Gastroesophageal sphincter (tissue), 4 donors: ENCODE data around the gene CTH. TPM values are rescaled to one million over a fixed set of nuclear protein-coding genes. Genes with fewer than 3 reads are reported as not detected.
A peak's percentile ranks its signal among the peaks of the same experiment; 100 is the strongest.

Source experiments
- ATAC-seq: fragments of 150-250 bp; one replicate; pipeline ENCODE4 v1.9.1; 2016; ENCODE audit warnings: mild to moderate bottlenecking, moderate library complexity
- H3K27ac ChIP-seq, 4 donors: fragments of 200-600 bp; sonication (generic) in 3 of 4; 1 replicate in 3 of 4; 2 replicates in 1 of 4; pipeline ENCODE4 v1.5.1; 2016 to 2019
- H3K27me3 ChIP-seq: fragments of 200-600 bp; sonication (generic); one replicate; pipeline ENCODE4 v1.5.1; 2019
- H3K36me3 ChIP-seq, 2 donors: fragments of 200-600 bp; sonication (generic); one replicate each; pipeline ENCODE4 v1.5.1; 2019; ENCODE audit warnings: control low read depth in 1 of 2
- H3K4me1 ChIP-seq, 3 donors: fragments of 200-600 bp; sonication (generic); 1 replicate in 2 of 3; 2 replicates in 1 of 3; pipeline ENCODE4 v1.5.1; 2016 to 2019; ENCODE audit warnings: control low read depth in 2 of 3
- H3K4me3 ChIP-seq, 2 donors: fragments of 200-600 bp; sonication (generic); one replicate each; pipeline ENCODE4 v1.5.1; 2019; ENCODE audit warnings: mild to moderate bottlenecking in 1 of 2, moderate library complexity in 1 of 2
- H3K9me3 ChIP-seq, 3 donors: fragments of 200-600 bp; sonication (generic); one replicate each; pipeline ENCODE4 v1.5.1; 2017 to 2019; ENCODE audit warnings: control low read depth in 2 of 3
- CTCF ChIP-seq, 4 experiments: fragments of 200-600 bp in 2 of 4; fragments of 450-650 bp in 2 of 4; sonication (generic) in 1 of 4; IDR thresholded peaks; one replicate each; pipeline ENCODE4 v1.5.1; 2017 to 2019; ENCODE audit warnings: antibody characterized with exemption in 4 of 4, mild to moderate bottlenecking in 2 of 4, moderate library complexity in 2 of 4
- EP300 ChIP-seq: sonication (generic); formaldehyde crosslinking; IDR thresholded peaks from one replicate; pipeline ENCODE4 v1.6.1; 2017; ENCODE audit warnings: antibody characterized with exemption, mild to moderate bottlenecking
- POLR2A ChIP-seq, 2 donors: fragments of 450-650 bp; IDR thresholded peaks; one replicate each; pipeline ENCODE4 v1.6.1; 2017; ENCODE audit warnings: antibody characterized with exemption in 2 of 2, mild to moderate bottlenecking in 2 of 2, moderate library complexity in 1 of 2
- POLR2AphosphoS5 ChIP-seq: sonication (generic); formaldehyde crosslinking; IDR thresholded peaks from one replicate; pipeline ENCODE4 v1.6.1; 2017; ENCODE audit warnings: antibody characterized with exemption
- WGBS, 2 donors: methylation state at CpG; one replicate each; pipeline ENCODE4 v1.1.5; 2018; ENCODE audit warnings: low coverage in 1 of 2; 5-methylcytosine and 5-hydroxymethylcytosine counted together
- total RNA-seq, 4 donors: library from RNA; depleted of rRNA; stranded (reverse); fragments of >200 nt; gene quantifications; one replicate each; pipeline ENCODE4 v1.1.0, GENCODE V29; 2016

The CTH gene
- total RNA-seq, 4 donors from 2014 or later, result 1.0 to 4.4 (median 3.0) TPM

- H3K4me3 ChIP-seq, result no peak overlapping the region
- 70 to 77% methylated on average over 4 of the region's 4 CpGs for WGBS, 2 donors
- TF ChIP-seq EP300 (no peak), CTCF (IDR thresholded peaks at IDR 0.05) (no peak)
Measured at GRCh38 chr1:70483342-70483741, 72.3 kb downstream of the CTH start.

GRCh38 chr1:70485624-70486023 is 74.6 kb downstream of the CTH start:
- Histone ChIP-seq H3K9me3 (no peaks in the 10 kb centered on the region), H3K4me1 (peaks cover 0 to 6% (median 0%) of the 10 kb centered on the region in 3 donors), H3K4me3 (no peak overlapping the region), H3K27ac (no peak overlapping the region), H3K27me3 (no peaks in the 10 kb centered on the region), H3K36me3 (no peaks in the 10 kb centered on the region)
- no peak for ATAC-seq
- 64 to 66% methylated on average over 4 of the region's 4 CpGs for WGBS, 2 donors
- TF ChIP-seq EP300, result no peak
- TF ChIP-seq POLR2A (IDR thresholded peaks at IDR 0.05), result no peak
- no peak for TF ChIP-seq CTCF (IDR thresholded peaks at IDR 0.05)
- TF ChIP-seq POLR2AphosphoS5, result no peak

More at GRCh38 chr1:70483342-70483741, 72.3 kb downstream of the CTH start:
- Histone ChIP-seq H3K27ac (no peak overlapping the region), H3K36me3 (no peaks in the 10 kb centered on the region), H3K4me1 (peaks cover 0 to 6% (median 0%) of the 10 kb centered on the region in 3 donors), H3K27me3 (no peaks in the 10 kb centered on the region), H3K9me3 (no peaks in the 10 kb centered on the region)
- ATAC-seq, result no peak

- Histone ChIP-seq H3K27ac (peak overlapping the region in 2 of 4 donors; percentile 23 to 25), H3K4me3 (no peak overlapping the region), H3K36me3 (no peaks in the 10 kb centered on the region), H3K27me3 (no peaks in the 10 kb centered on the region), H3K9me3 (no peaks in the 10 kb centered on the region), H3K4me1 (peaks cover 0 to 6% (median 0%) of the 10 kb centered on the region in 3 donors)
- ATAC-seq, result peak; percentile 87
- 75% methylated on average over 1 of the region's 2 CpGs; no CpG with 5 or more reads in 1 of the 2 donors for WGBS, 2 donors
- no peak for TF ChIP-seq POLR2A (IDR thresholded peaks at IDR 0.05)
- TF ChIP-seq EP300, result no peak
- no peak for TF ChIP-seq POLR2AphosphoS5
- TF ChIP-seq CTCF (IDR thresholded peaks at IDR 0.05), result no peak
Measured at GRCh38 chr1:70486676-70487458, 75.8 kb downstream of the CTH start.

- TF ChIP-seq EP300 (no peak), POLR2AphosphoS5 (no peak), POLR2A (IDR thresholded peaks at IDR 0.05) (no peak), CTCF (IDR thresholded peaks at IDR 0.05) (no peak)
- no peak overlapping the region for H3K4me3 ChIP-seq
- 100% methylated on average over 1 to 2 of the region's 2 CpGs for WGBS, 2 donors
- no peak overlapping the region for H3K27ac ChIP-seq
- H3K4me1 ChIP-seq, result peaks cover 0 to 6% (median 0%) of the 10 kb centered on the region in 3 donors
- H3K9me3 ChIP-seq, result no peaks in the 10 kb centered on the region
- ATAC-seq, result peak; percentile 14
- no peaks in the 10 kb centered on the region for H3K36me3 ChIP-seq
- H3K27me3 ChIP-seq, result no peaks in the 10 kb centered on the region
Measured at GRCh38 chr1:70487459-70487815, 76.4 kb downstream of the CTH start.
